ENCODE measurements around the gene SPATS2.

The SPATS2 gene

GRCh38 chr12:49365542-49365941, 1.7 kb upstream of the SPATS2 start:
- H3K27ac ChIP-seq = no peak overlapping the region
- DNase-seq = no peak
- TF ChIP-seq CTCF (IDR thresholded peaks at IDR 0.05; ENCODE audit: low read depth, low read length) = no peak

GRCh38 chr12:49366096-49366651, 1.1 kb upstream of the SPATS2 start:
- H3K36me3 ChIP-seq = peaks cover 3% of the 10 kb centered on the region
- no peaks in the 10 kb centered on the region for H3K27me3 ChIP-seq (ENCODE audit: insufficient read depth, low read depth, severe bottlenecking)
- peak overlapping the region; percentile 85 for H3K4me3 ChIP-seq (ENCODE audit: low read depth, low read length)
- TF ChIP-seq CTCF (IDR thresholded peaks at IDR 0.05; ENCODE audit: low read depth, low read length) = no peak
- DNase-seq = no peak
- H3K9me3 ChIP-seq (ENCODE audit: severe bottlenecking) = no peaks in the 10 kb centered on the region
- H3K27ac ChIP-seq = peak overlapping the region; percentile 96

More at GRCh38 chr12:49365542-49365941, 1.7 kb upstream of the SPATS2 start:
- no peak overlapping the region for H3K4me3 ChIP-seq (ENCODE audit: low read depth, low read length)
- no peaks in the 10 kb centered on the region for H3K9me3 ChIP-seq (ENCODE audit: severe bottlenecking)
- no peaks in the 10 kb centered on the region for H3K27me3 ChIP-seq (ENCODE audit: insufficient read depth, low read depth, severe bottlenecking)
- no peaks in the 10 kb centered on the region; the same call in 1 of the 2 replicates for H3K36me3 ChIP-seq

GRCh38 chr12:49366652-49367380, 446 bp upstream of the SPATS2 start:
- peak overlapping the region; percentile 85 for H3K4me3 ChIP-seq (ENCODE audit: low read depth, low read length)
- TF ChIP-seq CTCF (IDR thresholded peaks at IDR 0.05; ENCODE audit: low read depth, low read length) = 0 out of 2 replicates have a peak, but pooled peaks have one; percentile 17
- no peaks in the 10 kb centered on the region for H3K9me3 ChIP-seq (ENCODE audit: severe bottlenecking)
- DNase-seq = peak; percentile 93
- H3K36me3 ChIP-seq = peaks cover 5% of the 10 kb centered on the region
- H3K27ac ChIP-seq = peak overlapping the region; percentile 96
- H3K27me3 ChIP-seq (ENCODE audit: insufficient read depth, low read depth, severe bottlenecking) = no peaks in the 10 kb centered on the region

- no peaks in the 10 kb centered on the region for H3K9me3 ChIP-seq (ENCODE audit: severe bottlenecking)
- no peak for DNase-seq
- H3K27ac ChIP-seq = no peak overlapping the region; the same call in 1 of the 2 replicates
- peak overlapping the region; percentile 85 for H3K4me3 ChIP-seq (ENCODE audit: low read depth, low read length)
- no peaks in the 10 kb centered on the region for H3K27me3 ChIP-seq (ENCODE audit: insufficient read depth, low read depth, severe bottlenecking)
- no peak for TF ChIP-seq CTCF (IDR thresholded peaks at IDR 0.05; ENCODE audit: low read depth, low read length)
- H3K36me3 ChIP-seq = peaks cover 12% of the 10 kb centered on the region
These were observed 958 bp downstream of the SPATS2 start for GRCh38 chr12:49368240-49368600.

- Histone ChIP-seq H3K4me3 (ENCODE audit: low read depth, low read length) (no peak overlapping the region), H3K36me3 (peaks cover 24% of the 10 kb centered on the region), H3K27ac (no peak overlapping the region), H3K9me3 (ENCODE audit: severe bottlenecking) (no peaks in the 10 kb centered on the region), H3K27me3 (ENCODE audit: insufficient read depth, low read depth, severe bottlenecking) (no peaks in the 10 kb centered on the region)
- DNase-seq = peak; percentile 18
- TF ChIP-seq CTCF (IDR thresholded peaks at IDR 0.05; ENCODE audit: low read depth, low read length) = 0 out of 2 replicates have a peak, but pooled peaks have one; percentile 2
These were observed 2.3 kb downstream of the SPATS2 start for GRCh38 chr12:49369411-49370145.
